Nephron (organoid): Measurements from ENCODE around the gene MYO16.
"Not testable (repeated sequence)": the region's sequence is repeated elsewhere in the genome, so short reads cannot be mapped to it uniquely, and the experiment has no call there.

ENCODE experiments used
- H3K27ac Mint-ChIP-seq, 3 experiments: 2 replicates each; pipeline ENCODE4 v1.8.0; 2020; ENCODE audit warnings: mixed read lengths in 3 of 3, mild to moderate bottlenecking in 2 of 3, moderate library complexity in 1 of 3
- H3K27me3 Mint-ChIP-seq: 2 replicates; pipeline ENCODE4 v1.8.0; 2021; ENCODE audit warnings: low read depth, mild to moderate bottlenecking, moderate library complexity, mixed read lengths
- H3K36me3 Mint-ChIP-seq: 2 replicates; pipeline ENCODE4 v1.8.0; 2020; ENCODE audit warnings: low read depth, mixed read lengths
- H3K4me1 Mint-ChIP-seq: 2 replicates; pipeline ENCODE4 v1.8.0; 2020; ENCODE audit warnings: mixed read lengths
- H3K4me3 Mint-ChIP-seq, 3 experiments: 2 replicates each; pipeline ENCODE4 v1.8.0; 2020; ENCODE audit warnings: mild to moderate bottlenecking in 3 of 3, mixed read lengths in 3 of 3, moderate library complexity in 2 of 3
- H3K9me3 Mint-ChIP-seq: 2 replicates; pipeline ENCODE4 v1.8.0; 2020; ENCODE audit warnings: mixed read lengths
- CTCF ChIP-seq, 3 experiments: fragments of 200-600 bp; sonication (generic); IDR thresholded peaks; one replicate each; pipeline ENCODE4 v1.5.0; 2021; ENCODE audit warnings: antibody characterized with exemption in 3 of 3; ENCODE audit not compliant: unreplicated experiment in 3 of 3

Gene MYO16

GRCh38 chr13:108902405-108903155 is 273.2 kb downstream of the MYO16 start:
- no peaks in the 10 kb centered on the region for H3K36me3 Mint-ChIP-seq
- no peaks in the 10 kb centered on the region for H3K4me1 Mint-ChIP-seq
- TF ChIP-seq CTCF (IDR thresholded peaks at IDR 0.05; ENCODE audit: unreplicated experiment in 3 of 3), result no peak
- H3K27me3 Mint-ChIP-seq, result no peaks in the 10 kb centered on the region
- H3K27ac Mint-ChIP-seq, result no peak overlapping the region
- peaks cover 5% of the 10 kb centered on the region for H3K9me3 Mint-ChIP-seq
- no peak overlapping the region for H3K4me3 Mint-ChIP-seq

- H3K4me1 Mint-ChIP-seq, result no peaks in the 10 kb centered on the region
- H3K9me3 Mint-ChIP-seq, result peaks cover 5% of the 10 kb centered on the region
- TF ChIP-seq CTCF (IDR thresholded peaks at IDR 0.05; ENCODE audit: unreplicated experiment in 3 of 3), result no peak
- H3K27ac Mint-ChIP-seq, result no peak overlapping the region
- H3K27me3 Mint-ChIP-seq, result no peaks in the 10 kb centered on the region
- H3K4me3 Mint-ChIP-seq, result no peak overlapping the region
- H3K36me3 Mint-ChIP-seq, result no peaks in the 10 kb centered on the region
Measured at GRCh38 chr13:108903613-108904012, 274.2 kb downstream of the MYO16 start.

- no peak for TF ChIP-seq CTCF (IDR thresholded peaks at IDR 0.05; ENCODE audit: unreplicated experiment in 3 of 3)
- Mint-ChIP-seq H3K27ac (no peak overlapping the region), H3K4me3 (no peak overlapping the region), H3K4me1 (peaks cover 17% of the 10 kb centered on the region), H3K9me3 (no peaks in the 10 kb centered on the region), H3K36me3 (no peaks in the 10 kb centered on the region), H3K27me3 (no peaks in the 10 kb centered on the region)
Measured at GRCh38 chr13:108911807-108912206, 282.4 kb downstream of the MYO16 start.

GRCh38 chr13:108913731-108914130 is 284.3 kb downstream of the MYO16 start:
- not testable (repeated sequence) for H3K4me3 Mint-ChIP-seq, H3K9me3 Mint-ChIP-seq, H3K36me3 Mint-ChIP-seq, H3K27ac Mint-ChIP-seq, H3K27me3 Mint-ChIP-seq
- H3K4me1 Mint-ChIP-seq, result peaks cover 17% of the 10 kb centered on the region

GRCh38 chr13:108915095-108915633 is 285.8 kb downstream of the MYO16 start:
- Mint-ChIP-seq H3K27ac (peak overlapping the region; percentile 20 to 66 (median 24)), H3K4me1 (peaks cover 17% of the 10 kb centered on the region), H3K9me3 (no peaks in the 10 kb centered on the region), H3K4me3 (peak overlapping the region in 2 of 3 experiments; percentile 1 to 9), H3K36me3 (no peaks in the 10 kb centered on the region), H3K27me3 (peaks cover 1% of the 10 kb centered on the region)
- TF ChIP-seq CTCF (IDR thresholded peaks at IDR 0.05; ENCODE audit: unreplicated experiment in 3 of 3), result peak; percentile 52 to 61 (median 60)

- H3K4me3 Mint-ChIP-seq, result peak overlapping the region in 1 of 3 experiments; percentile 16
- H3K9me3 Mint-ChIP-seq, result no peaks in the 10 kb centered on the region
- peaks cover 4% of the 10 kb centered on the region for H3K27me3 Mint-ChIP-seq
- peaks cover 17% of the 10 kb centered on the region for H3K4me1 Mint-ChIP-seq
- H3K36me3 Mint-ChIP-seq, result no peaks in the 10 kb centered on the region
- H3K27ac Mint-ChIP-seq, result peak overlapping the region; percentile 9 to 66 (median 24)
- TF ChIP-seq CTCF (IDR thresholded peaks at IDR 0.05; ENCODE audit: unreplicated experiment in 3 of 3), result no peak
Measured at GRCh38 chr13:108915634-108916512, 286.5 kb downstream of the MYO16 start.
